Spleen (tissue), 11 donors: ENCODE measurements around the gene NEURL1. TPM values are rescaled to one million over a fixed set of nuclear protein-coding genes. Genes with fewer than 3 reads are reported as not detected.

Experiments
- DNase-seq: peaks from one replicate; pipeline ENCODE4 v3.0.0-alpha.2; 2020
- H3K27ac ChIP-seq, 8 donors: fragments of 200-600 bp; sonication (generic) in 7 of 8; 1 replicate in 4 of 8; 2 replicates in 4 of 8; pipeline versions ENCODE4 v1.5.0 to v1.8.0; 2016 to 2021; ENCODE audit warnings: inconsistent platforms in 4 of 8, mild to moderate bottlenecking in 4 of 8, moderate library complexity in 1 of 8
- H3K27me3 ChIP-seq, 7 donors: fragments of 200-600 bp; sonication (generic) in 6 of 7; replicated peaks in 1 of 7; 1 replicate in 4 of 7; 2 replicates in 3 of 7; pipeline versions ENCODE4 v1.5.0 to v1.8.0; 2016 to 2021; ENCODE audit warnings: inconsistent platforms in 3 of 7, mild to moderate bottlenecking in 1 of 7
- H3K36me3 ChIP-seq, 6 donors: fragments of 200-600 bp; sonication (generic) in 5 of 6; 1 replicate in 4 of 6; 2 replicates in 2 of 6; pipeline versions ENCODE4 v1.5.0 to v1.8.0; 2016 to 2021; ENCODE audit warnings: inconsistent platforms in 2 of 6
- H3K4me1 ChIP-seq, 6 donors: fragments of 200-600 bp; sonication (generic) in 5 of 6; 1 replicate in 3 of 6; 2 replicates in 3 of 6; pipeline versions ENCODE4 v1.5.0 to v1.8.0; 2016 to 2021; ENCODE audit warnings: inconsistent platforms in 3 of 6
- H3K4me3 ChIP-seq, 8 donors: fragments of 200-600 bp; sonication (generic) in 7 of 8; 1 replicate in 4 of 8; 2 replicates in 4 of 8; pipeline versions ENCODE4 v1.5.0 to v1.8.0; 2016 to 2021; ENCODE audit warnings: inconsistent platforms in 4 of 8, mild to moderate bottlenecking in 4 of 8, moderate library complexity in 2 of 8
- H3K9me3 ChIP-seq, 8 donors: fragments of 200-600 bp; sonication (generic) in 7 of 8; 1 replicate in 4 of 8; 2 replicates in 4 of 8; pipeline versions ENCODE4 v1.5.0 to v1.8.0; 2016 to 2021; ENCODE audit warnings: inconsistent platforms in 4 of 8
- POLR2A ChIP-seq, 3 donors: fragments of 450-650 bp; IDR thresholded peaks; one replicate each; pipeline ENCODE4 v1.5.1; 2017; ENCODE audit warnings: antibody characterized with exemption in 3 of 3, mild to moderate bottlenecking in 1 of 3
- POLR2AphosphoS5 ChIP-seq, 3 donors: sonication (generic); formaldehyde crosslinking; IDR thresholded peaks; one replicate each; pipeline ENCODE4 v1.5.1; 2017; ENCODE audit warnings: antibody characterized with exemption in 3 of 3
- WGBS, 5 donors: extraction: QIAGEN DNeasy Blood & Tissue Kit in 3 of 5; methylation state at CpG; one replicate each; pipeline versions ENCODE4 v1.1.5 to v1.1.7; 2013 to 2018; 5-methylcytosine and 5-hydroxymethylcytosine counted together
- intact Hi-C: fragments of 100-400 bp; cut with DNase I; formaldehyde crosslinking; loops from one replicate; pipeline ENCODE4 v1.15.0; 2023; ENCODE audit warnings: low total_unique reads
- polyA plus RNA-seq, 3 donors: library from polyadenylated mRNA; stranded (reverse); fragments of 200-250 nt; gene quantifications; one replicate each; pipeline ENCODE4 v1.2.1, GENCODE V29; 2013
- total RNA-seq, 7 donors: library from RNA; depleted of rRNA in 3 of 7; stranded (reverse); fragments of >200 nt in 3 of 7; fragmentation: NEBNext Ultra II Directional in 4 of 7; extraction: Animal tissue kit (Norgen Biotek cat#: 25700) in 4 of 7; gene quantifications; one replicate each; pipeline versions ENCODE4 v1.1.0 to v1.2.1, GENCODE V29; 2016 to 2021
- TF ChIP-seq, protein P1 (sequence below), 11 experiments: fragments of 200-600 bp in 7 of 11; fragments of 450-650 bp in 4 of 11; sonication (generic) in 4 of 11; IDR thresholded peaks in 8 of 11; conservative IDR thresholded peaks in 3 of 11; 1 replicate in 7 of 11; 2 replicates in 4 of 11; pipeline versions ENCODE4 v1.4.0 to v1.8.0; 2016 to 2021; ENCODE audit warnings: antibody characterized with exemption in 11 of 11, inconsistent platforms in 4 of 11, mild to moderate bottlenecking in 1 of 11
- donor health status: healthy with polysubstance abuse.
- donor health status: DM: no; HTN: no; CAD: no; lungs with moderate emphysema.
- donor health status: DM: no; HTN: no; CAD: no.
- donor health status: Bipolar disorder and iron deficiency.
- donor health status: healthy.
- donor health status: DM: no; HTN: no; CAD: no.
- donor health status: DM: yes; HTN: yes; CAD: no.

NEURL1 gene
- total and polyA plus RNA-seq, 10 donors, result 0.43 to 3.6 (median 2.3) TPM

DNA sequence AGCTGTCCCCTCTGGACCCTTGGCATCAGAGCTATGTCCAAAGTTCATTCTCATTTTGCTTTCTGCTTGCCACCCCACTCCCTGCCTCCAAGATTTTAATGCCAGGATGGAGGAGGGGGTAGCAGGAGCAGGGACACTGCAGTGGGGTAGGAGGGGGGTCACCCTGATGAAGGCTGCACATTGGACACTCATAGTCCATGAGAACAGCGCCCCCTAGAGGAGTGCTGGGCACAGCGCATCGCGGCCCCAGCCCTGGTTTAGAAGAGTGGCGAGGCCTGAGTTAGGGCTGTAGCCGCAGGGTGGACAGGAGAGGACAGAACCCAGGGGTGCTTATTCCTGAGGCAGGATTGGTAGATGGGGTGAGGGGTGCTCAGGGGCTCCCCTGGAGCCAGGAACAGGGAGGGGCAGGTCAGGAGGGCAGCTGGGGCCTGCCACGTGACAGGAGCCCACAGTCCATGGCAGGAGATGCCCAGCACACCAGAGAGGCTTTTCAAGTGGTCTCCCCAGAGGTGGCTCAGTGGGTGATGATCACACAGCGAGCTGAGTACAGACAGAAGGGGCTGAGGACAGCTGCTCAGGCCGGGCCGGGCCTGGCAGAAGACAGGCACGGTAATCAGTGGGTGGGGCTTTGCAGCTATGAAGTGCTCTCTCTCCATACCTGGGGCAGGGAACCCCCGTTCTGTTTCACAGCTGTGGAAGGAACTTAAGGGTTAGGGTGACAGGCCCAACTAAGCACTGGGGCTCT is 71.4 kb downstream of the NEURL1 start:
- no peak overlapping the region for H3K27ac ChIP-seq
- H3K36me3 ChIP-seq, result no peaks in the 10 kb centered on the region
- no peak for DNase-seq
- 64 to 73% (median 69%) methylated on average over 11 to 12 of the region's 12 CpGs for WGBS, 5 donors
- intact Hi-C loops, result no loop called here
- peaks cover 0 to 8% (median 2%) of the 10 kb centered on the region in 8 donors for H3K9me3 ChIP-seq
- no peak overlapping the region for H3K4me3 ChIP-seq
- no peaks in the 10 kb centered on the region for H3K4me1 ChIP-seq
- TF ChIP-seq POLR2AphosphoS5 (IDR thresholded peaks at IDR 0.05) (no peak), POLR2A (IDR thresholded peaks at IDR 0.05) (no peak)
- TF ChIP-seq, protein P1, sequence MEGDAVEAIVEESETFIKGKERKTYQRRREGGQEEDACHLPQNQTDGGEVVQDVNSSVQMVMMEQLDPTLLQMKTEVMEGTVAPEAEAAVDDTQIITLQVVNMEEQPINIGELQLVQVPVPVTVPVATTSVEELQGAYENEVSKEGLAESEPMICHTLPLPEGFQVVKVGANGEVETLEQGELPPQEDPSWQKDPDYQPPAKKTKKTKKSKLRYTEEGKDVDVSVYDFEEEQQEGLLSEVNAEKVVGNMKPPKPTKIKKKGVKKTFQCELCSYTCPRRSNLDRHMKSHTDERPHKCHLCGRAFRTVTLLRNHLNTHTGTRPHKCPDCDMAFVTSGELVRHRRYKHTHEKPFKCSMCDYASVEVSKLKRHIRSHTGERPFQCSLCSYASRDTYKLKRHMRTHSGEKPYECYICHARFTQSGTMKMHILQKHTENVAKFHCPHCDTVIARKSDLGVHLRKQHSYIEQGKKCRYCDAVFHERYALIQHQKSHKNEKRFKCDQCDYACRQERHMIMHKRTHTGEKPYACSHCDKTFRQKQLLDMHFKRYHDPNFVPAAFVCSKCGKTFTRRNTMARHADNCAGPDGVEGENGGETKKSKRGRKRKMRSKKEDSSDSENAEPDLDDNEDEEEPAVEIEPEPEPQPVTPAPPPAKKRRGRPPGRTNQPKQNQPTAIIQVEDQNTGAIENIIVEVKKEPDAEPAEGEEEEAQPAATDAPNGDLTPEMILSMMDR (IDR thresholded peaks at IDR 0.05 in 8 of 11, conservative IDR thresholded peaks at IDR 0.05 in 3 of 11), result peak in 7 of 11 experiments; percentile 5 to 73 (median 50)
- H3K27me3 ChIP-seq, result peaks cover 0 to 23% (median 0%) of the 10 kb centered on the region in 7 donors

DNA sequence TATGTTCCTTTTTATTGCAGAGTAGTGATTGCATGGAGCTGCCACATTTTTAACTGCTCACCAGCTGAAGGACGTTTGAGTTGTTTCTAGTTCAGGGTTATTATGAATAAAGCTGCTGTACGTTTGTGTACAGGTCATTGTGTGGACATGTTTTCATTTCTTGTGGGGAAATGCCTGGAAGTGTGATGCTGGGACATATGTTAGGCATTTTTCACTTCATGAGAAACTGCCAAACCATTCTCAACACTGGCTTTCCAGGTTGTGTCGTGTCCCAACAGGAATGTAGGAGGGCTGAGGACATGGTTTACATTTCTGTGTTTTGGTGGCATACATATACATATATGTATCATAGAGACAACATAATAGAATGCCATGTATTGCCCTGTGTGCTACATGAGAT is 73.0 kb downstream of the NEURL1 start:
- Histone ChIP-seq H3K4me1 (no peaks in the 10 kb centered on the region), H3K9me3 (no peaks in the 10 kb centered on the region), H3K4me3 (no peak overlapping the region), H3K27me3 (peaks cover 0 to 20% (median 0%) of the 10 kb centered on the region in 7 donors), H3K36me3 (no peaks in the 10 kb centered on the region), H3K27ac (no peak overlapping the region)
- TF ChIP-seq, protein P1 (IDR thresholded peaks at IDR 0.05 in 8 of 11, conservative IDR thresholded peaks at IDR 0.05 in 3 of 11), result no peak
- TF ChIP-seq POLR2A (IDR thresholded peaks at IDR 0.05), result no peak
- TF ChIP-seq POLR2AphosphoS5 (IDR thresholded peaks at IDR 0.05), result no peak
- 33 to 69% (median 52%) methylated on average over 3 of the region's 3 CpGs for WGBS, 5 donors
- intact Hi-C loops, result no loop called here
- no peak for DNase-seq

DNA sequence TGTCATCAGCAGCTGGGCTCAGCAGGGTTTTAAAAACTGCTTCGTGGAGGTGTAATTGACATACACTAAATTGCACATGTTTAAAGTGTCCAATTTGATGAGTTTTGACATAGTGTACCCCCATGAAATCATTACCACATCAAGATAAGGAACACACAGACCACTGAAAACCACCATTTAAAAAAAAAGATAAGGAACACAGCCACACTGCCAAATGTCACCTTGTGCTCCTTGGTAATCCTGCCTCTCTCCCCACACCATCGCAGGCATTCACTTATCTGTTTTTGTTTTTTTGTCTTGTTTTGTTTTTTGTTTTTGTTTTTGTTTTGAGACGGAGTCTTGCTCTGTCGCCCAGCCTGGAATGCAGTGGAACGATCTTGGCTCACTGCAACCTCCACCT is 75.0 kb downstream of the NEURL1 start:
- 87 to 98% (median 90%) methylated on average over 5 of the region's 5 CpGs for WGBS, 5 donors
- TF ChIP-seq POLR2AphosphoS5 (IDR thresholded peaks at IDR 0.05) (no peak), POLR2A (IDR thresholded peaks at IDR 0.05) (no peak)
- TF ChIP-seq, protein P1 (IDR thresholded peaks at IDR 0.05 in 8 of 11, conservative IDR thresholded peaks at IDR 0.05 in 3 of 11), result no peak
- H3K4me3 ChIP-seq, result no peak overlapping the region
- intact Hi-C loops, result no loop called here
- no peak overlapping the region for H3K27ac ChIP-seq
- no peak for DNase-seq
- H3K4me1 ChIP-seq, result no peaks in the 10 kb centered on the region
- peaks cover 0 to 28% (median 0%) of the 10 kb centered on the region in 7 donors for H3K27me3 ChIP-seq
- no peaks in the 10 kb centered on the region for H3K9me3 ChIP-seq
- H3K36me3 ChIP-seq, result no peaks in the 10 kb centered on the region

DNA sequence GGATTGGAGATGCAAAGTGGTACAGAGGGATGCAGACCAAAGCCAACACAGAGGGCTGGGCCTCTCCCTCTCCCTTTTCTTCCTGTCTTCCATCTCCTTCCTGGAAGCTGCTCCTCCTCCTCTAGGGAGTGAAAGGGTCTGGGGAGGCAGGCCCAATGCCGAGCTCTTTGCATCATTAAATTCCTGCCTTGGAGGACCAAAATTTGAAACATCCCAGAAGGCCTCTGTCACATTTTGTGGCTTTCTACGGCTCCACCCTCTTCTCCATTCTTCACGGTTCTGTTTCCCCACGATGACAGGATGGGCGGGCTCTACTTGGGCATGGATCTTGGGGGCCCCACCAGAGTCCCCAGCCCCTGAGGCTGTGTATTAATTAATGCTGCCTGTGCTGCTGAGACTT is 76.4 kb downstream of the NEURL1 start:
- H3K27ac ChIP-seq, result no peak overlapping the region
- DNase-seq, result no peak
- peaks cover 0 to 20% (median 0%) of the 10 kb centered on the region in 7 donors for H3K27me3 ChIP-seq
- no peak for TF ChIP-seq POLR2AphosphoS5 (IDR thresholded peaks at IDR 0.05)
- TF ChIP-seq, protein P1 (IDR thresholded peaks at IDR 0.05 in 8 of 11, conservative IDR thresholded peaks at IDR 0.05 in 3 of 11), result no peak
- TF ChIP-seq POLR2A (IDR thresholded peaks at IDR 0.05), result no peak
- H3K9me3 ChIP-seq, result no peaks in the 10 kb centered on the region
- intact Hi-C loops, result no loop called here
- H3K4me1 ChIP-seq, result no peaks in the 10 kb centered on the region
- 42 to 57% (median 50%) methylated on average over 5 of the region's 5 CpGs for WGBS, 5 donors
- H3K4me3 ChIP-seq, result no peak overlapping the region
- H3K36me3 ChIP-seq, result no peaks in the 10 kb centered on the region
